Liver (tissue), 9 donors: ENCODE results near the gene SLC44A2. TPM values are rescaled to one million over a fixed set of nuclear protein-coding genes. Genes with fewer than 3 reads are reported as not detected.

Experiments used
- DNase-seq: peaks from one replicate; pipeline ENCODE4 v3.0.0-alpha.2; 2017; ENCODE audit warnings: low spot score
- H3K27ac ChIP-seq, 2 donors: one replicate each; pipeline ENCODE4 v1.7.0; 2013; ENCODE audit warnings: inconsistent platforms in 2 of 2, low read length in 2 of 2, control low read depth in 1 of 2, low read depth in 1 of 2, mild to moderate bottlenecking in 1 of 2
- H3K27me3 ChIP-seq, 4 donors: one replicate each; pipeline versions ENCODE4 v1.6.1 to v1.7.0; 2013; ENCODE audit warnings: low read length in 3 of 4, inconsistent platforms in 1 of 4, mild to moderate bottlenecking in 1 of 4, moderate library complexity in 1 of 4; ENCODE audit not compliant: control insufficient read depth in 4 of 4, insufficient read depth in 4 of 4
- H3K36me3 ChIP-seq, 4 donors: one replicate each; pipeline versions ENCODE4 v1.6.1 to v1.7.0; 2013; ENCODE audit warnings: low read length in 3 of 4, mild to moderate bottlenecking in 3 of 4, low read depth in 1 of 4, moderate library complexity in 1 of 4; ENCODE audit not compliant: control insufficient read depth in 4 of 4, insufficient read depth in 3 of 4
- H3K4me1 ChIP-seq, 4 donors: one replicate each; pipeline versions ENCODE4 v1.6.1 to v1.7.0; 2013; ENCODE audit warnings: low read length in 3 of 4, mild to moderate bottlenecking in 3 of 4, moderate library complexity in 1 of 4; ENCODE audit not compliant: control insufficient read depth in 4 of 4, insufficient read depth in 4 of 4
- H3K4me3 ChIP-seq, 3 donors: one replicate each; pipeline versions ENCODE4 v1.6.1 to v1.7.0; 2013; ENCODE audit warnings: low read length in 3 of 3, control low read depth in 1 of 3, low read depth in 1 of 3, mild to moderate bottlenecking in 1 of 3
- H3K9ac ChIP-seq, 2 donors: one replicate each; pipeline ENCODE4 v1.7.0; 2013; ENCODE audit warnings: low read length in 2 of 2, mild to moderate bottlenecking in 2 of 2, moderate library complexity in 2 of 2, control low read depth in 1 of 2, low read depth in 1 of 2
- H3K9me3 ChIP-seq, 4 donors: one replicate each; pipeline versions ENCODE4 v1.6.1 to v1.7.0; 2013; ENCODE audit warnings: low read length in 3 of 4; ENCODE audit not compliant: control insufficient read depth in 4 of 4
- EGR1 ChIP-seq, 2 donors: IDR thresholded peaks; 2 replicates each; pipeline ENCODE4 v1.6.1; 2016 to 2018; ENCODE audit warnings: antibody characterized with exemption in 2 of 2, low read depth in 2 of 2
- FOXA1 ChIP-seq: IDR thresholded peaks from 2 replicates; pipeline ENCODE4 v1.6.1; 2016; ENCODE audit warnings: antibody characterized with exemption
- FOXA2 ChIP-seq: IDR thresholded peaks from 2 replicates; pipeline ENCODE4 v1.6.1; 2016; ENCODE audit warnings: antibody characterized with exemption
- GABPA ChIP-seq, 2 donors: IDR thresholded peaks in 1 of 2; conservative IDR thresholded peaks in 1 of 2; 2 replicates each; pipeline ENCODE4 v1.6.1; 2016; ENCODE audit warnings: antibody characterized with exemption in 2 of 2, mild to moderate bottlenecking in 1 of 2, moderate library complexity in 1 of 2
- HNF4G ChIP-seq: IDR thresholded peaks from 2 replicates; pipeline ENCODE4 v1.6.1; 2016; ENCODE audit warnings: antibody characterized with exemption
- JUND ChIP-seq, 2 donors: IDR thresholded peaks; 2 replicates each; pipeline ENCODE4 v1.6.1; 2016; ENCODE audit warnings: antibody characterized with exemption in 2 of 2
- NR2F2 ChIP-seq: IDR thresholded peaks from 2 replicates; pipeline ENCODE4 v1.6.1; 2016; ENCODE audit warnings: antibody characterized with exemption
- RAD21 ChIP-seq, 2 donors: IDR thresholded peaks; 2 replicates each; pipeline ENCODE4 v1.6.1; 2016; ENCODE audit warnings: antibody characterized with exemption in 2 of 2, mild to moderate bottlenecking in 2 of 2
- RXRA ChIP-seq, 2 donors: IDR thresholded peaks; 2 replicates each; pipeline ENCODE4 v1.6.1; 2017 to 2018; ENCODE audit warnings: antibody characterized with exemption in 2 of 2, mild to moderate bottlenecking in 1 of 2
- SP1 ChIP-seq: IDR thresholded peaks from 2 replicates; pipeline ENCODE4 v1.6.1; 2018; ENCODE audit warnings: antibody characterized with exemption, mild to moderate bottlenecking
- TAF1 ChIP-seq: conservative IDR thresholded peaks from 2 replicates; pipeline ENCODE4 v1.6.1; 2016; ENCODE audit warnings: antibody characterized with exemption, mild to moderate bottlenecking
- YY1 ChIP-seq: IDR thresholded peaks from 2 replicates; pipeline ENCODE4 v1.6.1; 2016; ENCODE audit warnings: antibody characterized with exemption, mild to moderate bottlenecking
- WGBS: extraction: QIAGEN DNeasy Blood & Tissue Kit; methylation state at CpG from one replicate; pipeline ENCODE4 v1.1.7; 2013; 5-methylcytosine and 5-hydroxymethylcytosine counted together
- polyA plus RNA-seq, 2 donors: library from polyadenylated mRNA; stranded (reverse) in 1 of 2; unstranded in 1 of 2; fragments of 200-250 nt in 1 of 2; fragments of >200 nt in 1 of 2; fragmentation: Nextera tagmentation in 1 of 2; extraction: Ambion mirVana in 1 of 2; gene quantifications; one replicate each; pipeline versions ENCODE4 v1.2.1 to v1.2.3, GENCODE V29; 2013 to 2015
- total RNA-seq, 2 donors: library from RNA; depleted of rRNA; stranded (reverse); fragments of >200 nt; gene quantifications; one replicate each; pipeline ENCODE4 v1.2.3, GENCODE V29; 2014
- TF ChIP-seq, protein P1 (sequence below): IDR thresholded peaks from 2 replicates; pipeline ENCODE4 v1.6.1; 2016; ENCODE audit warnings: antibody characterized with exemption
- TF ChIP-seq, protein P2 (sequence below): IDR thresholded peaks from 2 replicates; pipeline ENCODE4 v1.6.1; 2016; ENCODE audit warnings: antibody characterized with exemption, mild to moderate bottlenecking
- TF ChIP-seq, protein P3 (sequence below): IDR thresholded peaks from 2 replicates; pipeline ENCODE4 v1.6.1; 2016; ENCODE audit warnings: antibody characterized with exemption
- TF ChIP-seq, protein P4 (sequence below): fragments of 150-350 bp; IDR thresholded peaks from 2 replicates; pipeline ENCODE4 v1.5.1; 2017; ENCODE audit warnings: improper control_type of control experiment, low read depth, low read length; ENCODE audit not compliant: missing input control
- TF ChIP-seq, protein P5 (sequence below): IDR thresholded peaks from 2 replicates; pipeline ENCODE4 v1.6.1; 2016; ENCODE audit warnings: antibody characterized with exemption
- donor health status: healthy.
- donor health status: healthy.
- donor health status: healthy.
- donor health status: healthy.
- donor health status: healthy.

SLC44A2 gene
- total and polyA plus RNA-seq, 4 donors, result 12.0 to 21.6 (median 13.4) TPM

DNA sequence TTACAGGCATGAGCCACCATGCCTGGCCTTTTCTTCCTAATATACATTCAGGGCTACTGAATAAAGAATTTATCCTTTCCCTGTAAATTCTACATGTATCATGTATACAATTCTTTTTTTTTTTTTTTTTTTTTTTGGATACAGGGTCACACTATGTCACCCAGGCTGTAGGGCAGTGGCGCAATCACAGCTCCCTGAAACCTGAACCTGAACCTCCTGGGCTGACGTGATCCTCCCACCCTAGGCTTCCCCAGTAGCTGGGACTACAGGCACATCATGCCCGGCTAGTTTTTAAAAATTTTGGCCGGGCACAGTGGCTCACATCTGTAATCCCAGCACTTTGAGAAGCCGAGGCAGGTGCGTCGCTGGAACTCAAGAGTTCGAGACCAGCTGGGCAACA lies 6.5 kb upstream of the SLC44A2 start:
- no peak overlapping the region for H3K4me3 ChIP-seq
- H3K36me3 ChIP-seq, result no peaks in the 10 kb centered on the region
- H3K27me3 ChIP-seq, result no peaks in the 10 kb centered on the region
- WGBS, result 91% methylated on average over 8 of the region's 8 CpGs
- H3K9me3 ChIP-seq, result no peaks in the 10 kb centered on the region
- peaks cover 0 to 2% (median under 1%) of the 10 kb centered on the region in 4 donors for H3K4me1 ChIP-seq
- TF ChIP-seq NR2F2 (no peak), HNF4G (no peak), RAD21 (IDR thresholded peaks at IDR 0.05) (no peak), FOXA1 (no peak), YY1 (no peak), SP1 (no peak), EGR1 (IDR thresholded peaks at IDR 0.05; ENCODE audit: low read depth in 2 of 2) (no peak), RXRA (IDR thresholded peaks at IDR 0.05) (no peak), GABPA (IDR thresholded peaks at IDR 0.05 in 1 of 2, conservative IDR thresholded peaks at IDR 0.05 in 1 of 2) (no peak), TAF1 (no peak), FOXA2 (no peak), JUND (IDR thresholded peaks at IDR 0.05) (no peak)
- TF ChIP-seq, protein P1, sequence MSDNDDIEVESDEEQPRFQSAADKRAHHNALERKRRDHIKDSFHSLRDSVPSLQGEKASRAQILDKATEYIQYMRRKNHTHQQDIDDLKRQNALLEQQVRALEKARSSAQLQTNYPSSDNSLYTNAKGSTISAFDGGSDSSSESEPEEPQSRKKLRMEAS, result no peak
- TF ChIP-seq, protein P2, sequence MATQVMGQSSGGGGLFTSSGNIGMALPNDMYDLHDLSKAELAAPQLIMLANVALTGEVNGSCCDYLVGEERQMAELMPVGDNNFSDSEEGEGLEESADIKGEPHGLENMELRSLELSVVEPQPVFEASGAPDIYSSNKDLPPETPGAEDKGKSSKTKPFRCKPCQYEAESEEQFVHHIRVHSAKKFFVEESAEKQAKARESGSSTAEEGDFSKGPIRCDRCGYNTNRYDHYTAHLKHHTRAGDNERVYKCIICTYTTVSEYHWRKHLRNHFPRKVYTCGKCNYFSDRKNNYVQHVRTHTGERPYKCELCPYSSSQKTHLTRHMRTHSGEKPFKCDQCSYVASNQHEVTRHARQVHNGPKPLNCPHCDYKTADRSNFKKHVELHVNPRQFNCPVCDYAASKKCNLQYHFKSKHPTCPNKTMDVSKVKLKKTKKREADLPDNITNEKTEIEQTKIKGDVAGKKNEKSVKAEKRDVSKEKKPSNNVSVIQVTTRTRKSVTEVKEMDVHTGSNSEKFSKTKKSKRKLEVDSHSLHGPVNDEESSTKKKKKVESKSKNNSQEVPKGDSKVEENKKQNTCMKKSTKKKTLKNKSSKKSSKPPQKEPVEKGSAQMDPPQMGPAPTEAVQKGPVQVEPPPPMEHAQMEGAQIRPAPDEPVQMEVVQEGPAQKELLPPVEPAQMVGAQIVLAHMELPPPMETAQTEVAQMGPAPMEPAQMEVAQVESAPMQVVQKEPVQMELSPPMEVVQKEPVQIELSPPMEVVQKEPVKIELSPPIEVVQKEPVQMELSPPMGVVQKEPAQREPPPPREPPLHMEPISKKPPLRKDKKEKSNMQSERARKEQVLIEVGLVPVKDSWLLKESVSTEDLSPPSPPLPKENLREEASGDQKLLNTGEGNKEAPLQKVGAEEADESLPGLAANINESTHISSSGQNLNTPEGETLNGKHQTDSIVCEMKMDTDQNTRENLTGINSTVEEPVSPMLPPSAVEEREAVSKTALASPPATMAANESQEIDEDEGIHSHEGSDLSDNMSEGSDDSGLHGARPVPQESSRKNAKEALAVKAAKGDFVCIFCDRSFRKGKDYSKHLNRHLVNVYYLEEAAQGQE, result no peak
- TF ChIP-seq, protein P3, sequence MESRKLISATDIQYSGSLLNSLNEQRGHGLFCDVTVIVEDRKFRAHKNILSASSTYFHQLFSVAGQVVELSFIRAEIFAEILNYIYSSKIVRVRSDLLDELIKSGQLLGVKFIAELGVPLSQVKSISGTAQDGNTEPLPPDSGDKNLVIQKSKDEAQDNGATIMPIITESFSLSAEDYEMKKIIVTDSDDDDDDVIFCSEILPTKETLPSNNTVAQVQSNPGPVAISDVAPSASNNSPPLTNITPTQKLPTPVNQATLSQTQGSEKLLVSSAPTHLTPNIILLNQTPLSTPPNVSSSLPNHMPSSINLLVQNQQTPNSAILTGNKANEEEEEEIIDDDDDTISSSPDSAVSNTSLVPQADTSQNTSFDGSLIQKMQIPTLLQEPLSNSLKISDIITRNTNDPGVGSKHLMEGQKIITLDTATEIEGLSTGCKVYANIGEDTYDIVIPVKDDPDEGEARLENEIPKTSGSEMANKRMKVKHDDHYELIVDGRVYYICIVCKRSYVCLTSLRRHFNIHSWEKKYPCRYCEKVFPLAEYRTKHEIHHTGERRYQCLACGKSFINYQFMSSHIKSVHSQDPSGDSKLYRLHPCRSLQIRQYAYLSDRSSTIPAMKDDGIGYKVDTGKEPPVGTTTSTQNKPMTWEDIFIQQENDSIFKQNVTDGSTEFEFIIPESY, result no peak
- TF ChIP-seq, protein P4, sequence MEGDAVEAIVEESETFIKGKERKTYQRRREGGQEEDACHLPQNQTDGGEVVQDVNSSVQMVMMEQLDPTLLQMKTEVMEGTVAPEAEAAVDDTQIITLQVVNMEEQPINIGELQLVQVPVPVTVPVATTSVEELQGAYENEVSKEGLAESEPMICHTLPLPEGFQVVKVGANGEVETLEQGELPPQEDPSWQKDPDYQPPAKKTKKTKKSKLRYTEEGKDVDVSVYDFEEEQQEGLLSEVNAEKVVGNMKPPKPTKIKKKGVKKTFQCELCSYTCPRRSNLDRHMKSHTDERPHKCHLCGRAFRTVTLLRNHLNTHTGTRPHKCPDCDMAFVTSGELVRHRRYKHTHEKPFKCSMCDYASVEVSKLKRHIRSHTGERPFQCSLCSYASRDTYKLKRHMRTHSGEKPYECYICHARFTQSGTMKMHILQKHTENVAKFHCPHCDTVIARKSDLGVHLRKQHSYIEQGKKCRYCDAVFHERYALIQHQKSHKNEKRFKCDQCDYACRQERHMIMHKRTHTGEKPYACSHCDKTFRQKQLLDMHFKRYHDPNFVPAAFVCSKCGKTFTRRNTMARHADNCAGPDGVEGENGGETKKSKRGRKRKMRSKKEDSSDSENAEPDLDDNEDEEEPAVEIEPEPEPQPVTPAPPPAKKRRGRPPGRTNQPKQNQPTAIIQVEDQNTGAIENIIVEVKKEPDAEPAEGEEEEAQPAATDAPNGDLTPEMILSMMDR, result no peak
- TF ChIP-seq, protein P5, sequence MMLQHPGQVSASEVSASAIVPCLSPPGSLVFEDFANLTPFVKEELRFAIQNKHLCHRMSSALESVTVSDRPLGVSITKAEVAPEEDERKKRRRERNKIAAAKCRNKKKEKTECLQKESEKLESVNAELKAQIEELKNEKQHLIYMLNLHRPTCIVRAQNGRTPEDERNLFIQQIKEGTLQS, result no peak
- DNase-seq, result no peak
- H3K9ac ChIP-seq, result no peak overlapping the region
- no peak overlapping the region for H3K27ac ChIP-seq

DNA sequence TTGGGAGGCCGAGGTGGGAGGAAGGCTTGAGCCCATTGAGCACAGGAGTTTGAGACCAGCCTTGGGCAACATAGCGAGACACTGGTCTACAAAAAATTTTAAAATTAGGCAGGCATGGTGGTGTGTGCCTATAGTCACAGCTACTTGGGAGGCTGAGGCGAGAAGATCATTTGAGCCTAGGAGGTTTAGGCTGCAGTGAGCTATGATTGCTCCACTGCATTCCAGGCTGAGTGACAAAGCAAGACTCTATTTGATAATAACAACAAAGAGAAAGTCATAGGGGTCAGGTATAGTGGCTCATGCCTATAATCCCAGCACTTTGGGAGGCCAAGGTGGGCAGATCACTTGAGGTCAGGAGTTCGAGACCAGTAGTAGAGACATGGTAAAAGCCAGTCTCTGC lies 4.6 kb upstream of the SLC44A2 start:
- TF ChIP-seq YY1 (no peak), JUND (IDR thresholded peaks at IDR 0.05) (no peak), SP1 (no peak), GABPA (IDR thresholded peaks at IDR 0.05 in 1 of 2, conservative IDR thresholded peaks at IDR 0.05 in 1 of 2) (no peak)
- H3K4me1 ChIP-seq, result peaks cover 0 to 8% (median 5%) of the 10 kb centered on the region in 4 donors
- 97% methylated on average over 4 of the region's 4 CpGs for WGBS

More for the DNA sequence above, 4.6 kb upstream of the SLC44A2 start:
- no peak overlapping the region for H3K27ac ChIP-seq
- no peak overlapping the region for H3K9ac ChIP-seq
- H3K27me3 ChIP-seq, result no peaks in the 10 kb centered on the region
- no peak for DNase-seq
- no peaks in the 10 kb centered on the region for H3K36me3 ChIP-seq
- H3K9me3 ChIP-seq, result no peaks in the 10 kb centered on the region
- no peak overlapping the region for H3K4me3 ChIP-seq
